ELR (cell line): Measurements from ENCODE around the gene ZSCAN23.
A peak's percentile ranks its signal among the peaks of the same experiment; 100 is the strongest.
"Not testable (repeated sequence)": the region's sequence is repeated elsewhere in the genome, so short reads cannot be mapped to it uniquely, and the experiment has no call there.

ENCODE experiments used
- DNase-seq: peaks from one replicate; pipeline ENCODE4 v3.0.0-alpha.2; 2015; ENCODE audit warnings: low read depth

ZSCAN23 gene

GRCh38 chr6:28436404-28436803 is 6.9 kb downstream of the ZSCAN23 start:
- DNase-seq = no peak

GRCh38 chr6:28433119-28433518 is 10.2 kb downstream of the ZSCAN23 start:
- peak; percentile 9 for DNase-seq

- no peak for DNase-seq
These were observed 13.5 kb downstream of the ZSCAN23 start for GRCh38 chr6:28429781-28430180.

- DNase-seq = no peak
These were observed 17.2 kb downstream of the ZSCAN23 start for GRCh38 chr6:28425944-28426541.

GRCh38 chr6:28424163-28424562 is 19.1 kb downstream of the ZSCAN23 start:
- DNase-seq = peak; percentile 13

- no peak for DNase-seq
These were observed 19.7 kb downstream of the ZSCAN23 start for GRCh38 chr6:28423546-28423945.

- DNase-seq = no peak
These were observed 29.6 kb downstream of the ZSCAN23 start for GRCh38 chr6:28413681-28414080.

- DNase-seq = no peak
These were observed 32.5 kb downstream of the ZSCAN23 start for GRCh38 chr6:28410767-28411166.

- peak; percentile 11 for DNase-seq
These were observed 35.1 kb downstream of the ZSCAN23 start for GRCh38 chr6:28408076-28408802.

GRCh38 chr6:28407401-28407800 is 35.9 kb downstream of the ZSCAN23 start:
- no peak for DNase-seq

- not testable (repeated sequence) for DNase-seq
These were observed 39.4 kb downstream of the ZSCAN23 start for GRCh38 chr6:28403923-28404322.

GRCh38 chr6:28402197-28402596 is 41.1 kb downstream of the ZSCAN23 start:
- no peak for DNase-seq

GRCh38 chr6:28401172-28401571 is 42.1 kb downstream of the ZSCAN23 start:
- peak; percentile 69 for DNase-seq

GRCh38 chr6:28400122-28400451 is 43.2 kb downstream of the ZSCAN23 start:
- DNase-seq = no peak

- DNase-seq = peak; percentile 93
These were observed 43.8 kb downstream of the ZSCAN23 start, which contains the start of gene ZSCAN12 for GRCh38 chr6:28399350-28400121. ZSCAN12 (minus strand) TSS chr6:28399747; CDS start chr6:28398405, 1,342 bp downstream.

GRCh38 chr6:28395918-28396317 is 47.4 kb downstream of the ZSCAN23 start:
- DNase-seq = no peak

- peak; percentile 38 for DNase-seq
These were observed 49.2 kb downstream of the ZSCAN23 start for GRCh38 chr6:28393912-28394662.

- DNase-seq = no peak
These were observed 52.6 kb downstream of the ZSCAN23 start for GRCh38 chr6:28390688-28391087.

GRCh38 chr6:28384143-28384533 is 59.2 kb downstream of the ZSCAN23 start:
- DNase-seq = no peak

GRCh38 chr6:28383235-28384142 is 59.8 kb downstream of the ZSCAN23 start:
- peak; percentile 43 for DNase-seq
